HepG2 (cell line): ENCODE results near the gene SDK1. TPM values are rescaled to one million over a fixed set of nuclear protein-coding genes. Genes with fewer than 3 reads are reported as not detected.

Source experiments
- ATAC-seq: fragments of 200-7000 bp; cut with Tn5 transposase; 3 replicates; pipeline ENCODE4 v1.9.1; 2020; ENCODE audit warnings: mild to moderate bottlenecking, moderate library complexity
- BruUV-seq: library from RNA; stranded (reverse); fragments of 400-500 nt; replicated peaks from 2 replicates; lab custom pipeline; 2021; lab: Mats Ljungman, UMichigan
- CTCF ChIA-PET: fragments of 300-600 bp; formaldehyde crosslinking; extraction: SDS; loops from one replicate; lab custom pipeline; 2021; ENCODE audit warnings: low total read pairs, inconsistent platforms, low intra/inter-chr PET ratio; lab: Yijun Ruan, JAX
- POLR2A ChIA-PET: fragments of 350-600 bp; sonication (Branson Sonifier 250); formaldehyde crosslinking; loops from one replicate; lab custom pipeline; 2020; ENCODE audit warnings: antibody characterized with exemption, inconsistent platforms; lab: Yijun Ruan, JAX
- DNase-seq: peaks from one replicate; pipeline ENCODE4 v3.0.0-alpha.2; 2015; ENCODE audit warnings: low spot score
- FAIRE-seq: peaks from 3 replicates; lab custom pipeline; 2011; peaks lifted over from hg19 to GRCh38; lab: Jason Lieb, UNC
- H2AFZ ChIP-seq: one replicate; pipeline ENCODE4 v1.6.1; 2011; ENCODE audit warnings: low read length, inconsistent platforms
- H3K27ac ChIP-seq: fragments of 300-600 bp; 3 replicates; pipeline ENCODE4 v1.8.0; 2011; ENCODE audit warnings: mixed run types, mild to moderate bottlenecking, mixed read lengths, low read length, inconsistent platforms; ENCODE audit not compliant: insufficient read depth; ENCODE audit errors: extremely low read length
- H3K27me3 ChIP-seq, 2 experiments: fragments of 200-600 bp in 1 of 2; 2 replicates in 1 of 2; 3 replicates in 1 of 2; pipeline versions ENCODE4 v1.6.0 to v1.8.0; 2011; ENCODE audit warnings: low read length in 2 of 2, mild to moderate bottlenecking in 2 of 2, moderate library complexity in 2 of 2, inconsistent platforms in 1 of 2; ENCODE audit not compliant: insufficient read depth in 2 of 2, control insufficient read depth in 1 of 2
- H3K36me3 ChIP-seq, 2 experiments: fragments of 200-600 bp in 1 of 2; replicated peaks in 1 of 2; 2 replicates in 1 of 2; 3 replicates in 1 of 2; pipeline versions ENCODE4 v1.5.1 to v1.8.0; 2011; ENCODE audit warnings: low read length in 2 of 2, inconsistent platforms in 1 of 2; ENCODE audit not compliant: insufficient read depth in 2 of 2, control insufficient read depth in 1 of 2
- H3K4me1 ChIP-seq: 2 replicates; pipeline ENCODE4 v1.5.1; 2012; ENCODE audit warnings: low read length, inconsistent platforms; ENCODE audit not compliant: insufficient read depth
- H3K4me2 ChIP-seq: 2 replicates; pipeline ENCODE4 v1.6.0; 2011; ENCODE audit warnings: low read depth, low read length, inconsistent platforms
- H3K4me3 ChIP-seq, 3 experiments: fragments of 200-600 bp in 1 of 3; sonication (generic), shearing (Covaris generic) in 1 of 3; replicated peaks in 1 of 3; 2 replicates each; pipeline ENCODE4 v1.5.1; 2011 to 2016; ENCODE audit warnings: low read length in 3 of 3, inconsistent platforms in 2 of 3, low read depth in 2 of 3, mild to moderate bottlenecking in 2 of 3, control low read depth in 1 of 3, mixed read lengths in 1 of 3; ENCODE audit not compliant: insufficient read depth in 1 of 3
- H3K79me2 ChIP-seq: one replicate; pipeline ENCODE4 v1.6.1; 2011; ENCODE audit warnings: low read length, inconsistent platforms; ENCODE audit not compliant: insufficient read depth
- H3K9ac ChIP-seq: 2 replicates; pipeline ENCODE4 v1.6.0; 2011; ENCODE audit warnings: mild to moderate bottlenecking, low read depth, low read length, inconsistent platforms; ENCODE audit not compliant: insufficient read depth
- H3K9me3 ChIP-seq: 2 replicates; pipeline ENCODE4 v1.5.1; 2012; ENCODE audit warnings: mild to moderate bottlenecking, low read length
- H4K20me1 ChIP-seq: 2 replicates; pipeline ENCODE4 v1.6.0; 2011; ENCODE audit warnings: inconsistent platforms, mild to moderate bottlenecking, low read length, moderate library complexity; ENCODE audit not compliant: insufficient read depth
- ATAD3A ChIP-seq: sonication (generic); formaldehyde crosslinking; IDR thresholded peaks from 2 replicates; pipeline ENCODE4 v1.4.0; 2020; ENCODE audit warnings: missing genetic modification reagents
- CBX5 ChIP-seq: sonication (generic); formaldehyde crosslinking; IDR thresholded peaks from 2 replicates; pipeline ENCODE4 v1.4.0; 2020; ENCODE audit warnings: missing genetic modification reagents, borderline replicate concordance
- FOXM1 ChIP-seq: sonication (generic); formaldehyde crosslinking; IDR thresholded peaks from 2 replicates; pipeline ENCODE4 v1.5.0; 2020; ENCODE audit warnings: missing genetic modification reagents
- KAT8 ChIP-seq: IDR thresholded peaks from 2 replicates; pipeline ENCODE4 v1.6.1; 2016; ENCODE audit warnings: missing genetic modification reagents, missing compliant biosample characterization
- KMT2A ChIP-seq: sonication (generic); formaldehyde crosslinking; IDR thresholded peaks from 2 replicates; pipeline ENCODE4 v1.4.0; 2020; ENCODE audit warnings: missing genetic modification reagents
- NCOA1 ChIP-seq: sonication (generic); formaldehyde crosslinking; IDR thresholded peaks from 2 replicates; pipeline ENCODE4 v1.9.0; 2021; ENCODE audit warnings: missing genetic modification reagents
- SNAPC2 ChIP-seq: sonication (generic); formaldehyde crosslinking; IDR thresholded peaks from 2 replicates; pipeline ENCODE4 v1.8.1; 2022; ENCODE audit warnings: mild to moderate bottlenecking, missing genetic modification reagents
- ZMAT3 ChIP-seq: sonication (generic); formaldehyde crosslinking; conservative IDR thresholded peaks from 2 replicates; pipeline ENCODE4 v1.7.0; 2021; ENCODE audit warnings: missing genetic modification reagents
- ZNF3 ChIP-seq: IDR thresholded peaks from 2 replicates; pipeline ENCODE4 v1.7.0; 2017; ENCODE audit warnings: inconsistent platforms
- ZNF30 ChIP-seq: sonication (generic); formaldehyde crosslinking; IDR thresholded peaks from 2 replicates; pipeline ENCODE4 v1.5.0; 2020; ENCODE audit warnings: mild to moderate bottlenecking, missing genetic modification reagents
- ZNF530 ChIP-seq: sonication (generic); formaldehyde crosslinking; IDR thresholded peaks from 2 replicates; pipeline ENCODE4 v1.5.0; 2020; ENCODE audit warnings: low read depth, mild to moderate bottlenecking, missing genetic modification reagents
- ZNF746 ChIP-seq: sonication (generic); formaldehyde crosslinking; IDR thresholded peaks from 2 replicates; pipeline ENCODE4 v1.8.0; 2022; ENCODE audit warnings: mild to moderate bottlenecking, missing genetic modification reagents
- ZNF747 ChIP-seq: sonication (generic); formaldehyde crosslinking; IDR thresholded peaks from 2 replicates; pipeline ENCODE4 v1.8.1; 2023; ENCODE audit warnings: missing genetic modification reagents, mild to moderate bottlenecking, borderline replicate concordance
- ZNF781 ChIP-seq: sonication (generic); formaldehyde crosslinking; IDR thresholded peaks from 2 replicates; pipeline ENCODE4 v1.5.1; 2020; ENCODE audit warnings: borderline replicate concordance, mild to moderate bottlenecking, missing genetic modification reagents; ENCODE audit errors: not compliant biosample characterization
- ZNF83 ChIP-seq: sonication (generic); formaldehyde crosslinking; IDR thresholded peaks from 2 replicates; pipeline ENCODE4 v1.4.0; 2020; ENCODE audit warnings: missing genetic modification reagents, mild to moderate bottlenecking, borderline replicate concordance
- WGBS: methylation state at CpG from one replicate; pipeline ENCODE4 v1.1.6; 2017; ENCODE audit warnings: low lambda C conversion rate; 5-methylcytosine and 5-hydroxymethylcytosine counted together
- in situ Hi-C: cut with HindIII; loops from 2 replicates; pipeline ENCODE4 v1.10.0; 2017; ENCODE audit warnings: low pct_unique_long_range_greater_than_20kb; ENCODE audit not compliant: extremely low pct_ligation_motif_present
- intact Hi-C: fragments of 100-400 bp; cut with micrococcal nuclease; formaldehyde crosslinking; loops from one replicate; pipeline ENCODE4 v1.10.0; 2022; ENCODE audit not compliant: unreplicated experiment
- polyA plus RNA-seq, 8 experiments: library from polyadenylated mRNA; depleted of rRNA in 3 of 8; stranded (reverse) in 7 of 8; unstranded in 1 of 8; fragments of >200 nt; fragmentation: Illumina TruSeq in 4 of 8; extraction: Trizol in 4 of 8; gene quantifications; 2 replicates each; pipeline versions ENCODE4 v1.2.1 to v1.2.3, GENCODE V29; 2011 to 2016; ENCODE audit warnings: low read depth in 4 of 8, missing spikeins in 1 of 8, mixed read lengths in 1 of 8; ENCODE audit not compliant: insufficient read depth in 1 of 8
- total RNA-seq, 5 experiments: library from RNA; depleted of rRNA; stranded (reverse); fragments of >200 nt; fragmentation: Illumina TruSeq; extraction: Trizol; gene quantifications; 2 replicates each; pipeline ENCODE4 v1.2.3, GENCODE V29; 2016; ENCODE audit warnings: low read depth in 1 of 5
- TF ChIP-seq, protein P1 (sequence below): sonication (generic); formaldehyde crosslinking; IDR thresholded peaks from 2 replicates; pipeline ENCODE4 v1.9.0; 2021; ENCODE audit warnings: missing genetic modification reagents, borderline replicate concordance
- TF ChIP-seq, protein P2 (sequence below): sonication (generic); formaldehyde crosslinking; IDR thresholded peaks from 2 replicates; pipeline ENCODE4 v1.4.0; 2020; ENCODE audit warnings: low read depth, mild to moderate bottlenecking, missing genetic modification reagents
- TF ChIP-seq, protein P3 (sequence below): sonication (generic); formaldehyde crosslinking; conservative IDR thresholded peaks from 2 replicates; pipeline ENCODE4 v1.8.0; 2022; ENCODE audit warnings: low read depth, missing genetic modification reagents
- TF ChIP-seq, protein P4 (sequence below): sonication (generic); formaldehyde crosslinking; IDR thresholded peaks from 2 replicates; pipeline ENCODE4 v1.5.0; 2020; ENCODE audit warnings: missing genetic modification reagents

SDK1 gene
- total and polyA plus RNA-seq, 2 of the 13 experiments (the other 11 are each of a cell fraction or from before 2014, with no cell fraction given) = 0.35 to 2.4 TPM

DNA sequence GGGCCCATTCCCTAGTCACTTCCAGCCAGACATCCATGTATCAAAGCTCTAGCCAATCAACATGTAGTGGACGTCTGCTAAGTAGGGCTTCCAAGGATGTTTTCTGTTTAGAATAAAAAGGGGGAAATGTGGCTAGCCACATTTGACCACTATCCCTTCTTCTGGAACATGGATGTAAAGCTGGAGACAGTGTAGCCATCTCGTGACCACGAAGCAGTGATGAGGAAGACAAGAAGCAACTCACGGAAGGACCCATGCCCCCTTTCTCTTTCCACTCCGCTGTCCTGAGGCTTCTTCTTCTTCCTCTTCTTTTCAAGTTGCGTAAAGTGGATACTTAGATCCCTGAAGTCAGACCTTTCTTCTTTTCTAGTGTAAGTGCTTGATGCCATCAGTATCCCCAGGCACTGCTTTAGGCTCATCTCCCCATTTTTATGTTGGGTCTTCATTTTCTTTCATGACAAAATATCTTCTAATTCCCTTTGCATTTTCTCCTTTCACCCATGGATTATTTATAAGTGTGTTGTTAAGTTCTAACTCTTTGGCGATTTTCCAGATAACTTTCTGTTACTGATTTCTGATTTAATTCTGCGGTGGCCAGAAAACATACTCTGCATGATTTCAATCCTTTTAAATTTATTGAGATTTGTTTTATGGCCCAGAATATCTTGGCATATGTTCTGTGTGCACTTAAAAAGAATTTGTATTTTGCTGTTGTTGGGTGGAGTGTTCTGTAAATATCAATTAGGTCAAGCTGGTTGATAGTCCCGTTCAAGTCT, 594.5 kb downstream of the SDK1 start:
- no peaks in the 10 kb centered on the region for H3K36me3 ChIP-seq
- no peaks in the 10 kb centered on the region for H3K79me2 ChIP-seq
- no peaks in the 10 kb centered on the region for H3K27me3 ChIP-seq
- H3K4me3 ChIP-seq = no peak overlapping the region
- WGBS = 82% methylated on average over 9 of the region's 9 CpGs
- ATAC-seq = no peak
- in situ Hi-C loops (no loop called here), intact Hi-C loops (loop anchor here (2.0 to 10.0 kb wide), 2 partner anchors 413 to 1031 kb away; no protein-coding TSS in a partner anchor)
- DNase-seq = no peak
- H3K27ac ChIP-seq = no peak overlapping the region
- H3K4me1 ChIP-seq = no peaks in the 10 kb centered on the region
- no TSS peak for BruUV-seq
- no peaks in the 10 kb centered on the region for H4K20me1 ChIP-seq
- CTCF ChIA-PET = no interaction called here
- H3K9me3 ChIP-seq = no peaks in the 10 kb centered on the region
- no peak overlapping the region for H3K4me2 ChIP-seq
- POLR2A ChIA-PET = no interaction called here
- H2AFZ ChIP-seq = no peak overlapping the region
- FAIRE-seq = no peak
- H3K9ac ChIP-seq = no peak overlapping the region
- TF ChIP-seq CBX5 (CRISPR knock-in tag) (no peak), ZNF746 (no peak), NCOA1 (CRISPR knock-in tag) (no peak), SNAPC2 (CRISPR knock-in tag) (no peak), FOXM1 (no peak), ZNF83 (CRISPR knock-in tag) (no peak), ZNF3 (no peak), ZNF530 (CRISPR knock-in tag) (no peak), ZNF30 (no peak), ZNF747 (CRISPR knock-in tag) (no peak), ATAD3A (CRISPR knock-in tag) (no peak), KMT2A (CRISPR knock-in tag) (no peak), ZMAT3 (CRISPR knock-in tag) (no peak), KAT8 (CRISPR knock-in tag) (no peak), ZNF781 (CRISPR knock-in tag) (no peak)
- TF ChIP-seq, protein P1, sequence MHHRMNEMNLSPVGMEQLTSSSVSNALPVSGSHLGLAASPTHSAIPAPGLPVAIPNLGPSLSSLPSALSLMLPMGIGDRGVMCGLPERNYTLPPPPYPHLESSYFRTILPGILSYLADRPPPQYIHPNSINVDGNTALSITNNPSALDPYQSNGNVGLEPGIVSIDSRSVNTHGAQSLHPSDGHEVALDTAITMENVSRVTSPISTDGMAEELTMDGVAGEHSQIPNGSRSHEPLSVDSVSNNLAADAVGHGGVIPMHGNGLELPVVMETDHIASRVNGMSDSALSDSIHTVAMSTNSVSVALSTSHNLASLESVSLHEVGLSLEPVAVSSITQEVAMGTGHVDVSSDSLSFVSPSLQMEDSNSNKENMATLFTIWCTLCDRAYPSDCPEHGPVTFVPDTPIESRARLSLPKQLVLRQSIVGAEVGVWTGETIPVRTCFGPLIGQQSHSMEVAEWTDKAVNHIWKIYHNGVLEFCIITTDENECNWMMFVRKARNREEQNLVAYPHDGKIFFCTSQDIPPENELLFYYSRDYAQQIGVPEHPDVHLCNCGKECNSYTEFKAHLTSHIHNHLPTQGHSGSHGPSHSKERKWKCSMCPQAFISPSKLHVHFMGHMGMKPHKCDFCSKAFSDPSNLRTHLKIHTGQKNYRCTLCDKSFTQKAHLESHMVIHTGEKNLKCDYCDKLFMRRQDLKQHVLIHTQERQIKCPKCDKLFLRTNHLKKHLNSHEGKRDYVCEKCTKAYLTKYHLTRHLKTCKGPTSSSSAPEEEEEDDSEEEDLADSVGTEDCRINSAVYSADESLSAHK = no peak
- TF ChIP-seq, protein P2, sequence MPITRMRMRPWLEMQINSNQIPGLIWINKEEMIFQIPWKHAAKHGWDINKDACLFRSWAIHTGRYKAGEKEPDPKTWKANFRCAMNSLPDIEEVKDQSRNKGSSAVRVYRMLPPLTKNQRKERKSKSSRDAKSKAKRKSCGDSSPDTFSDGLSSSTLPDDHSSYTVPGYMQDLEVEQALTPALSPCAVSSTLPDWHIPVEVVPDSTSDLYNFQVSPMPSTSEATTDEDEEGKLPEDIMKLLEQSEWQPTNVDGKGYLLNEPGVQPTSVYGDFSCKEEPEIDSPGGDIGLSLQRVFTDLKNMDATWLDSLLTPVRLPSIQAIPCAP (CRISPR knock-in tag) = no peak
- TF ChIP-seq, protein P3, sequence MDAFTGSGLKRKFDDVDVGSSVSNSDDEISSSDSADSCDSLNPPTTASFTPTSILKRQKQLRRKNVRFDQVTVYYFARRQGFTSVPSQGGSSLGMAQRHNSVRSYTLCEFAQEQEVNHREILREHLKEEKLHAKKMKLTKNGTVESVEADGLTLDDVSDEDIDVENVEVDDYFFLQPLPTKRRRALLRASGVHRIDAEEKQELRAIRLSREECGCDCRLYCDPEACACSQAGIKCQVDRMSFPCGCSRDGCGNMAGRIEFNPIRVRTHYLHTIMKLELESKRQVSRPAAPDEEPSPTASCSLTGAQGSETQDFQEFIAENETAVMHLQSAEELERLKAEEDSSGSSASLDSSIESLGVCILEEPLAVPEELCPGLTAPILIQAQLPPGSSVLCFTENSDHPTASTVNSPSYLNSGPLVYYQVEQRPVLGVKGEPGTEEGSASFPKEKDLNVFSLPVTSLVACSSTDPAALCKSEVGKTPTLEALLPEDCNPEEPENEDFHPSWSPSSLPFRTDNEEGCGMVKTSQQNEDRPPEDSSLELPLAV = no peak
- TF ChIP-seq, protein P4, sequence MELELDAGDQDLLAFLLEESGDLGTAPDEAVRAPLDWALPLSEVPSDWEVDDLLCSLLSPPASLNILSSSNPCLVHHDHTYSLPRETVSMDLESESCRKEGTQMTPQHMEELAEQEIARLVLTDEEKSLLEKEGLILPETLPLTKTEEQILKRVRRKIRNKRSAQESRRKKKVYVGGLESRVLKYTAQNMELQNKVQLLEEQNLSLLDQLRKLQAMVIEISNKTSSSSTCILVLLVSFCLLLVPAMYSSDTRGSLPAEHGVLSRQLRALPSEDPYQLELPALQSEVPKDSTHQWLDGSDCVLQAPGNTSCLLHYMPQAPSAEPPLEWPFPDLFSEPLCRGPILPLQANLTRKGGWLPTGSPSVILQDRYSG = no peak
